ENCODE measurements around the gene PTGER3.

DNA sequence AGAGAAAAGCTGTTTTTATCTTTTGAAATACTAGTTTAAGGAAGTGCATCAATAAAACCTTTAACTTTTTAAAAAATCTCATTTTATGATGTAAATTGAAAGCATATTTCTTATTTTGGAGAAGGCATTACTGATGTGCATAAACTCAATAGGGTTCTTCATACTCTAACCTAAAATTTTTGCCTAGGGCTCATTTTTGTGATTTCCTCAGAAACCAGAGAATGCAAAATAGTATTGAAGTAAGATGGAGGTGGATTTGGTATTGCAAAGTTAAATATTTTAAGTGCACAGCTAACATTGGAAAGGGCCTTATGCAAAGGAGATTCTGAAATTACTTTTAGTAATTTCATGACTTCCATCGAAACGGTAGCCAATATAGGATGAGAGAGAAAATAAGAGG is 101.9 kb downstream of the PTGER3 start:
- TF ChIP-seq, protein P1, sequence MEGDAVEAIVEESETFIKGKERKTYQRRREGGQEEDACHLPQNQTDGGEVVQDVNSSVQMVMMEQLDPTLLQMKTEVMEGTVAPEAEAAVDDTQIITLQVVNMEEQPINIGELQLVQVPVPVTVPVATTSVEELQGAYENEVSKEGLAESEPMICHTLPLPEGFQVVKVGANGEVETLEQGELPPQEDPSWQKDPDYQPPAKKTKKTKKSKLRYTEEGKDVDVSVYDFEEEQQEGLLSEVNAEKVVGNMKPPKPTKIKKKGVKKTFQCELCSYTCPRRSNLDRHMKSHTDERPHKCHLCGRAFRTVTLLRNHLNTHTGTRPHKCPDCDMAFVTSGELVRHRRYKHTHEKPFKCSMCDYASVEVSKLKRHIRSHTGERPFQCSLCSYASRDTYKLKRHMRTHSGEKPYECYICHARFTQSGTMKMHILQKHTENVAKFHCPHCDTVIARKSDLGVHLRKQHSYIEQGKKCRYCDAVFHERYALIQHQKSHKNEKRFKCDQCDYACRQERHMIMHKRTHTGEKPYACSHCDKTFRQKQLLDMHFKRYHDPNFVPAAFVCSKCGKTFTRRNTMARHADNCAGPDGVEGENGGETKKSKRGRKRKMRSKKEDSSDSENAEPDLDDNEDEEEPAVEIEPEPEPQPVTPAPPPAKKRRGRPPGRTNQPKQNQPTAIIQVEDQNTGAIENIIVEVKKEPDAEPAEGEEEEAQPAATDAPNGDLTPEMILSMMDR (IDR thresholded peaks at IDR 0.05; ENCODE audit: low read depth, low read length) = no peak
- no peak for TF ChIP-seq EZH2phosphoT487 (IDR thresholded peaks at IDR 0.05; ENCODE audit: low read depth)
